GM19372 (cell line): ENCODE data around the gene IGF1.

Experiments
- ATAC-seq: cut with Tn5 transposase; IDR thresholded peaks from one replicate; pipeline ENCODE4 v1.9.1; 2021; ENCODE audit warnings: mild to moderate bottlenecking, low read depth, moderate library complexity; ENCODE audit not compliant: unreplicated experiment

Gene IGF1

DNA sequence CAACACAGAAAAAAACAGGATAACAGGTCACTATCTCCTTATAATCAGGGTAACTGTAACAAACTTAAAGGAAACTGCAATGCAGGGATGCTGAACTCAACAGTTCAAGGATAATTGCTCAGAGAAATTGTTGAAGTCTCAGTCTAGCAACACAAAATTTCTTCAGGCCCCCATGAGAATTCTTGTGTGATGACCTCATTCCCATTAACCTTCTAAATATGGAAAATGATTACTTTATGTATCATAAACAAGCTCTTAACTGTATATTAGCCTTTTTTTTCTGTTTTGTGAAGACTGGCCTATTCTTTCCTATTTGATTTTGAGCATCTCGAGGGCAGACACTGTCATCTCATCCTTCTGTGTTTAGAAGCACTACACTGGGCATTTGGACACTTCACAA is 47.1 kb downstream of the IGF1 start:
- no peak for ATAC-seq

DNA sequence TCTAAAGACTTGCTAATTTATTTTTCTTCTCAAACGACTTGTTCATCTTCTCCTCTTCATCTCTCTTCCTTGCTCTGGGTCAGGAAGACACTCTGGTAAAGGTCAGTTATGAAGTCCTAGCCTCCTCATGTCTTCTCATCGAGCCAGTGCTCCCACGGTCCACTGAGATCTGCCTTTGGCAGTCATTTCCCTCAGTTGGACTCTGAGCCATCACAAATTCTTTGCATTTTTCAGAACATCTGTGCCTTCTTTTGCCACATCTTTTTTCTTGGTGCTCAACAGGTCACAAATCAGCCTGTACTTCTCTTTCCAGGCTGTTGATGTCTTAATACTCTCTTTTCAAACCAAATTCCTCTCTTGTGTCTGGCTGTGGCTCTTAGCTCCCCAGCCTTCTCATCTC is 49.7 kb downstream of the IGF1 start:
- ATAC-seq, result no peak

DNA sequence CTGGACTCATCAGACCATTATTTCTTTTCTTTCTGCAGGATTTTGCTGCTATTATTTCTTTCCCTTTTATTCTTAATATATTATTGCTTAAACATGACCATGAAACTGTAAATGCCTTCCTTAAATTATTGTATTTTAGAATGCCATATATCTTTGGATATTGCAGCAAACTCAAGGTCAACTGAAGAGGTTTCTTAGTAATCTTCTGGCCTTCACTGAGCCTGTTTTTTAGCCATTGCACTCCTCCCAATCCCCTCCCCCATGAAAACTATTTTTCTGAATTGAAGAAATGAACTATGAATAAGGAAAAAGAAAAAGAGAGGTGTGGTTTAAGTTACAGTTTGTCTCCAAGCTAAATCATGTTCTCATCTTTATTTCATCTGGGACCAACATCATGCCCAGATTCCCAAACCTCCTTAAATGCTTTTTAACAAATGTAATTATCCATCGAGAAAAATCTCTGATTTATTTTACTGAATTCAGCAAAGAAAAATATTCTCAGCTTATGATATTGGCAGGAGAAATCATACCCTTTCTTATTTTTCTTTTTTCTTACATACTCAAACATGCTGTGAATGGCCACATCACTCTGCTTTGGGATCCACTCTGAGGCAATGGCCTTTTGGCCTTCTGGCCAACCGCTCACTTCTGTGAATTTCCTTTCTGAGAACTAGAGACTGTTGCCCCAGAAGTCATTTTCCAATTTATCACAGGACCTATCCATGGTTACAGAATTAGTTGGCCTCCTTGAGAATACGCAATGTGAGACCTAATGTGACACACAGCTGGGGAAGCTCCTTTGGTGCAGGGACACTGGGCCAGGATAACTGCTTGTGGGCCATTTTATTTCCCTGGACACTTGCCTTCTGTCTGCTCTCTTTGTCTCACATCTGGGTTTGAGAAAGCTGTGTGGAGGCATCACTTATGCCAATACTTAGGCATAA is 50.9 kb downstream of the IGF1 start:
- ATAC-seq, result no peak

DNA sequence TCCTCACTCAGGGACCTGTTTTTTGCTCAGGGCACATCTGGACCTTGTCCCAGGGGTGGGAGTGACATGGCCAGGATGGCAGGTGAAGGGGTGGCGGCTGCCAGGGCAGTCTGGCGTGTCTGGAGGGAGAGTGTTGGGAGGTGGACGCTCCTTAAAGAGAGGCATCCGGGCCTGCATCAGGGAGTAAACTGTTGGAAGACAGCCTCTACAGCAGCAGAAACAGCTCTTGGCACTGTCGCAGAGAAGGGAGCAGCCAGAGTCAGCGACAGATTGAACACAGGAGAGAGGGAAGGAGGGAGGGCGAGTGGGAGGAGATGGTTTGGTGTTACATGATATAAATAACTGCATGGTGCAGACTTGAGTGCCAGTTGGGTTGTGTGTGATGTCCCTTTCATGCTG is 52.8 kb downstream of the IGF1 start:
- no peak for ATAC-seq

DNA sequence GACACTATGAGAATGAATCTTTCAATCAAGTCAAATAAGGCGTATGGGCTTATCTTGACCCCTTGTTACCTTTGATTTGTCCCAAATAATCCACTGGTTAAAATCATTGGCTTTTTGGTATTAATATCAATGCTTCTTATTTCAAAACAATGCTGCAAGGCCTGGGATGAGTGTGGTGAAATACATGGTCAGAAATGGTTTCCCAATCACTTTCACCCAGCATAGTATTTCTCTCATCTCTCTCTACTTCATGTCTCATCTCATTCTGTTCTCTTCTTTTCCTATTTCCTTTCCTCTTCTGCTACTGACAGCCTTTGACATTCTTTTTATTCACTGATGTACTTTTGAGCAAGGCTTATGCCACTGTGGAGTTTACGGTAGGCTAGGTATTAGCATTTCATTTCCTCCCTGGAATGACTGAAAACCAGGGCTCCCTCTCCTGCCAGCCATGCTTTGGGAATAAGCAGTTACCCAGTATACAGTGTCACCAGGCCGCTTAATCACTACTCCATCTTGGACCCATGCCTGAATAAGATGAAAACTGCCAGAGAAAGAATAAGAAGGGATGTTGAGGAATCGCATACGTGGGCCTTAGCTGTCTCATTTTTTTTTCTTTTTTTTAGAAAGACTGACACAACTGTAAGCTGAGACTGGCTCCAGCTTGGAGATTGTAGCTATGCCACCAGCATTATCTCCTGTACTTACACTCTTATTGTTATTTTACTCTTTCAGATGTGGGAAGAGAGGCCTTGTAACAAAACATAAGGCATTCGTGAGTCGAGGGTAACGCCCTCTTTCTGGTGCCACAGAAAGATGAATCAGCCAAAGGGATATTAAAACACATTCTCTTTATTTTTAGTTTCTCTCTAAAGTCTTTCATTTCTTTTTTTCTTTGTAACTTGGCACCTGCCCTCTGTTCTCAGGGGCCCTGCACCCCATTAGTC is 53.5 kb downstream of the IGF1 start:
- ATAC-seq, result no peak

DNA sequence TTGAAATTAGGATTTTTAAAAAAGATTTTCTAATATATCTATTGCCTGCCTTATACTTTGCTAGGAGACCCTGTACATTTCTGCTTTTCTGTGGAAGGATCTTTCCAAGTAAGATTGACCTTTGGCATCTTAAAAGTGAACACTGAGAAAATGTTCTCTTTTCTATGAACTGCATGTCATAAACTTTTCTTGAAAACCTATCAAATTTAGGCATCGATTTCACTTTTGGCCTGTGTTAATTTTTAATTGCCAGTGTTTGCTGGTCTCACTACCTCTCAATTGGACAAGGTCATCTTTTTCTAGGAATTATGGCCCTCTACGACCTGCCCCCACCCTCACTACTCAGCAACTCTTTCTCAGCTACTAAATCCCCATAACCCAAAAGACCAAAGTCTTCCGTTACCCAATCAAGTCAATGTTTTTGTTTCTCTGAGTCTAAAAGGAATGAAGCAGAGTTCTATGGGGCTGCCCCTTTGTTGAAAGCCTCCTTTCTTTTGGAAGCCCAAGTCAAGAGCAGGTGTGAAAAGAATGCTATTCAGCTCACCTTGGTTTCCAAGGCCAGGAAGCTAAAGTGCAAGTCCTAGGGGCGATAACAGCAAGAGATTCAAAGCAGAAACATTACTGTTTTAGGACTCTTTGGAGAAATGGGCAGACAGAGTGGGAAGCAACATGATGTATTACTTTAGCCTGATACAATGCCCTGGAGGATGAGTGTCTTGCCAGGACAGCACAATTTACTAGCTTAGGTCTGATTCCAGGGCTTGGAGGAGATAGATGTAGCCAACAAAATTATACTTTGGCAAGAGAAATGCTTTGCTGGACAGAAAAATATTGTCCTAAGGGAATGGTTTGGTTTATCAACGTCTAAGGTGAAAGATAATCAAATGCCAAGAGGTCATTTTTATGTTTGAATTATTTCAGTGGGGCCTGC is 55.0 kb downstream of the IGF1 start:
- ATAC-seq, result no peak

DNA sequence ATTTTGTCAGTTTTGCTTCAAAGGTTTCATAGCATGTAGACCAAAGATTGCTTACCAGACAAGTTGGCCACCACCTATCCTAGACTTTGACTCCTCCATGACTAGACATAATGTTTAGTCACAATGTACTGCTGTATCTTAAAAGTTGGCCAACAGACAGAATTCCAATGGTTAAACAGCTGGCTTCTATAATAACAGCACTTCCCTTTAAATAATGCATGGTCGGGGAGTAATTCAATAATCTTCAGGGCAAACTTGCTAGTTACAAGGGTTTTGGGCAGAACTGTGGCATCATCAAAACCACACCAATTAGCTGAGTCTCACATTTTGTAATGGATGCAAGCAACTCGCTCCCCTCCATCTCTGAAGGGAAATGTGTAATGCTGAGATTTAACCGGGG is 56.9 kb downstream of the IGF1 start:
- no peak for ATAC-seq

DNA sequence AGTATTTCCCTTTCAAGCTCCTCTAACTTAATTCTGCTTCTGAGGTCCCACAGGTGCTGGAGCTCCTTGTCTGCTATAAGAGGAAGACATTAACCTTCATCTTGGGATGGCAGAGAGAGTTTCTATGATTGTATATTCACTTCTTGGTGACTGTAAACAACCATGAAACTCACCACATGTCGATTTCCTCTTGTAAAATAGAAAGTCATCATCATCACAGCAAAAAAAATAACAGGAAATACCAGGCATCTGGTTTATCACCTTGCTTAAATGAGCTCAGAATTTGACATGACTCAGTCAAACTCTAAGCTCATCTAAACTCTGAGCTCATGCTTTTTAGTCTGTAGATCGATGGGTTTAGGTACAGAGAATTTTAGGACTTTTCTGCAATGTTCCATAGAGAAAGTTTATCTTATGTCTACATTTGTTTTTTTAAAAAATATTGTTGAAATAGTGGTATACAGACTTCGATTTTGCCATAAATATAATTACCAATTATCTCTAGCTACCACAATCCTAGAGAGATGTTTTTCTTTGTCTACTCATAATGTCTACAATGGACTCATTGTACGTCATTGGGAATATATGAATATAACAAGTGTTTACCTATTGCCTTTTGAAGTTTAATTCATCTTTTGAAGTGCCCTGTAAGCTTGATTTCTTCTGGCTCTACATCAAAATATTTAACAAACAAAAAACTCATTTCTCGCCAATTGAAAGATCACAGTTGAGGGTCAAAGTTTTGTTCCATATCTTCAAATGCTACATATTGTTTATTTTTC is 58.4 kb downstream of the IGF1 start:
- no peak for ATAC-seq

DNA sequence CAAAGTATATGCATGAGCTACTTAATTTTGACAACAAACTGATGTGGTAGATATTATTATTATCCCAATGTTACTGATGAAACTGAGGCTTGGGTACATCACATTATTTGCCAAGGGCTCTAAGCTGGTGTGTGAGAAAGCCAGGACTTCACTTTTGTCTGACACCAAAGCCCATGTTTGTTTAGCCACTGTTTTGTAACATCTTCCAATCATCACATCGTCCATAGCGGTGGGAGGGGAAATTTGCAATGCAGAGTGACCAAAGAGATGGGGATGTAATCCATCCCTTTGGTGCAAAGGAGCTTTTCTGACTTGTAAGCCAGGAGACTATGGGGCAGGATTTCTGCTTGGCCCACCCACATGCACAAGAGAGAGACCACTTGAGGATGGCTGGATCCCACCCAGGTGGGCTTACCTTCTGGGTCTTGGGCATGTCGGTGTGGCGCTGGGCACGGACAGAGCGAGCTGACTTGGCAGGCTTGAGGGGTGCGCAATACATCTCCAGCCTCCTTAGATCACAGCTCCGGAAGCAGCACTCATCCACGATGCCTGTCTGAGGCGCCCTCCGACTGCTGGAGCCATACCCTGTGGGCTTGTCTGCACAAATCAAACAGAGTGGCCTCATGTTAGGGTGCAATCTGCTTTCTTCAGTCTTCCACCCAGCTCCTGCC is 61.1 kb downstream of the IGF1 start:
- ATAC-seq, result no peak

DNA sequence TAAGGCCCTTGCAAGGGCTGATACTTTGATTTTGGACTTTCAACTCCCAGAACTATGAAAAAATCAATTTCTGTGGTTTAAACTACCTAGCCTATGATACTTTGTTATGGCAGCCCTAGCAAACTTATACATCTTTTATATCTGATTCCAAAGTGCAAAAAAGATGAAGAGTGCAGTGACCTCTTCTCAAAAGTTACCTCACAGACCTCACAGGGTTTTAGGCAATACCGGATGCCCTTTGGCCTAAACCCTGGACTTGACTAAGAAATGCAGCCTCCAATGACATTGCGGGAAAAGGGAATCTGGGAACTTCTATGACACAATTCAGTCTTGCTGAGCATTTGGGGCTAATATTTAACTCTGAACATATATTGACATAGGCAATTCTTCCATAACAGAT is 63.3 kb downstream of the IGF1 start:
- ATAC-seq, result no peak

DNA sequence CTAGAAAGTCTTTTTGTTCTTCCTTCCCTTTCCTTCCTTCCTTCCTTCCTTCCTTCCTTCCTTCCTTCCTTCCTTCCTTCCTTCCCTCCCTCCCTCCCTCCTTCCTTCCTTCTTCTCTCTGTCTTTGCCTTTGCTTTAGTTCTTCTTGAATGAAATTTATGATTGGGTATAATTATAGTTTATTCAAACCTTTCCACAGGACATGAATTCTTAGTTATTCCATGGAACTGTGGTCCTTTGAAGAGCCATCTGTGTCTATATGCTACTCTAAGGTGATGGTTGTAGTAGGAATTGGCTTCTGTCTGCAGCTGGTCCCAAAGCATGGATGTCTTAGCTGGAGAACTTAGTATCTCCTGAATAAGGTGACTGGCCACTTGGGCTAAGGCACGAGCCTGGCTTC is 64.8 kb downstream of the IGF1 start:
- ATAC-seq, result no peak

DNA sequence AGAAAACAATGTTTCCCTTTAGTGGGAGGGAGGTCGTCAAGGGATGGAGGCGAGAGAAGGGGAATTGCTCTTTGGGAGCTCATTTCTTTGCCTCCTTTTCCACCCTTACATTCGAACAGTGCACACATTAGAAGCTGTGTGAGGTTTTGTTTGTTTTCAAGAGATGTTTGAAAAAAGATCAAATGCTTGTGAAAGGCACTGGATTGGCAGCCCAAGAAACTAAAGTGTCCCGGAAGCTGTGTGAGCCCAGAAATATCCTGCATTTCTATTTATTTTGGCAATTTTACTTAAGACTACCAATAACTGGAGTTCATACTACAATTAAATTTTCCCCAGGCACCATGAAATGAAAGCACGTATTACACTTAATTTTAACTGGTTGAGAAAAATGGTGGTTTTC is 67.0 kb downstream of the IGF1 start:
- no peak for ATAC-seq

DNA sequence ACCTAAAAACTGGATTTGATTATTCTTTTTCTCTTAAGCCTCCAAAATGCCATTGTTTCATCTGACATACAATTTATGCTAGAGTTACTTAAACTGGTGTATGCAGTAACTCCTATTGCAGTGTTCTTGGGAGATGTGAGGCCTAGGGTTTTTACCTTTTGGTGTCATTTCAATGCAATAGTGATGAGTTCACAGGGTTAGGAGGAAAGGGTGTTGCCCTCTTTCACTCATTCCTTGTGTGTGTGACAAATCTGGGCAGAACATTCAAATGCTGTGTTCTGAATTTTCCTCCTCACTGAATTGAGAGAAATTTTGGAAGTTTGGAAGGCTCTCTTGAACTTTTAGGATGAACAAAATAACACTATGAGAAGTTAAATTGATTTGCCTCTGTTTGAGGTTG is 69.9 kb downstream of the IGF1 start:
- no peak for ATAC-seq

DNA sequence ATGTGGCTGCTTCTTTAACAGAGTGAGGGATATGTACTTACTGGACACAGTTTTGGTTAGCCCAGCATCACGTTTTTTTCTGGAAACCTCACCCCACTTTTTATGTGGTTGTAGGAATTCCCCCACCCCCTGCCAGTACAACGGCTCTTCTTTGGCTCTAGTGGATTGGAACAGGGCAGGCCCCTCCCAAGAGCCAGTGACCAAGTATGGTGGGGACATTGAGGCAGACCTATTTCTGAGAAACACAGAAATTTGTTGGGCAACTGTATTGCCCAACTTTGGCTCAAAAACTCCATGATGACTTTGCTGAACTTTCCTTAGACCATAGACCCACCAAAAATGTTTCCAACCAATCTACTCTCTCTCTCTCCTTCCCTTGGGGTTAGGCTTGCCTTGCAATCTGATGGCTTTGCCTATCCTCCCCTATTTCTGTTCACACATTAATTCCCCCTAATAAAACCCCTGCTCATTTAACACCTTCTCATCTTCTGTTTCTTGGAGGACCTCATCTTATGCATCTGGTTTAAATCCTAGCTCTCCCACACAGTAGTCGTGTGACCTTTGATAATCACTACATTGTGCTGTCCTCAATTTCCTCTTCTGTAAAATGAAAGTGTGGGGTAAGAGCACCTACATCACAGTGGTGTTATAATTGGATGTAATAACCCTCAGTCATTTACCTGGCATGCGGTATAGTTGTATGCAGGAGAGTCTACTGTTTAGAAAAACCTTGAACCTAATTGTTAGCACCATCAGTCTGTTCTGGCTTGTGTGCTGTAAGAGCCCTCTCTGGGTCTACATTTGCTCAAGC is 71.7 kb downstream of the IGF1 start:
- ATAC-seq, result no peak

DNA sequence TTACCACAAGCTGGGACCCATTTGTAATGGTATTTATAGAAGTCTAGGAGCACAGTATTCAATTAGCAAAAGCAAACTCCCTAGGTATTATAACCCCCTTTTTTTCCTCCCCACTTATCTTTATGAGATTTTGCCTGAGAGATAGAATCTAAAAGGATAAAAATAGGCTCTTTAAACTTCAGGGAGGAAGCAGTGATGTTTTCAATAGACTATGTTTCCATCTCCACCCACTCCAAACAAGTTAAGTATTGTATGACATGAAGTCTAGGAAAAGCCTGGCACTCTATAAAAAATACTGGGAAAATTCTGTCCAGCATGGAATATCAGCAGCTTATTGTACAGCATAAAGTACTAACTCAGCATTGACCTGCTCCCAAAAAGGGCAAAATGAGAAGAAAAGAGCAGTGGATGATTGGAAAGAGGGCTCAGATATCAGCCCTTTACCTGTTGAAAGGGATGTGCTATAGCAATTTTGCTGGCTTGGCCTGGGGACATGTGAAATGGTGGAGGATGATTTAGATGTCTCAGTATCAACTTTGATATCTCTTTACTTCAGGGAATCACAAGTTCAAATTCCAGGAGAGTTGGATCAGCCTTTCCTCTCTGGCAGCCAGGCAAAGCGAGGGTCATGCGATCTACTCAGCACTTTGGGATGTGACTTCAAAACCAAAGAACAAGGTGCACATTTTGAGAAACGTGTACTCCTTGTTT is 72.4 kb downstream of the IGF1 start:
- no peak for ATAC-seq

DNA sequence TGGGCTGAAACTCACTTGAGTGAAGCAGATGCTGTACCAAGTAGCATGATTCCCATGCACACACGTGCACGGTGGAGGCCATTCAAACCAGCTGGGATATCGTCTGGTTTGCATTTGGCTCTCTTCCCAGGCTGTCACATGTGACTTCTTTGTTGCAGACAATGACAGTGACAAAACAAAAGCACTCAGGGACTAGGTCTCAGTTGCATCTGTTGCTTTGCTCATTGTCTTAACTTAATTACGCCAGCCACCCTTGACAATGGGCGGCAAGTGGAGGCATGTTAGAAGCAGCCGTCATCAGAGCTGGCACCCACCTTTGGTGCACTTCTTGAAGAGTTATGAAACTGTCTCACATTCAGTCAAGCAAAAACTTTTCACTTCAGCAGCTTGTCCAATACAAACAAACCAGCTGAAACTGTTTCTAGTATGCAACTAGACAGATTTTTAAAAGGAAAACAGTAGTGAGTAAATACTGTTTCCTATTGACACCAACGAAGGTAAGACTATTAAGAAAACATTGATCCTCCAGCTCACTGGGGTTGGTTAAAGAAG is 74.3 kb downstream of the IGF1 start:
- ATAC-seq, result no peak

DNA sequence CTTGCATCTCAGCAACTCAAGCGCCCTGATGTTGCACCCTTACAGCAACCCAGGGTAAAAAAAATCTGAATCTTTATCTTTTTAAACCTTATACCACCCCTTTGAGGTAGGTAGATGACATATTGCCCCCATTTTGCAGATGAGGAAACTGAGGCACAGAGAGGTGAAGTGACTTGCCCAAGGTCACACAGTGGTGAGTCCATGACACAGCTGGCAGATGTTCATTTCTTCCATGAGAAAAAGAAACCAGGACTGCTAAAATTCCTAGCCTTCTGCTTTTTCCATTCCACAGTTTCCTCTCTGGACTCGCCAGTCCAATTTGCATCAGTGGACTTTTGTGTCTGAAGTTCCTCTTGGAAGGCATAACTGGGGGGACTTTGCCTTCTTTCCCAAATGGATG is 79.3 kb downstream of the IGF1 start:
- ATAC-seq, result no peak
